Measurements from ENCODE around the gene FLRT1.

The FLRT1 gene

DNA sequence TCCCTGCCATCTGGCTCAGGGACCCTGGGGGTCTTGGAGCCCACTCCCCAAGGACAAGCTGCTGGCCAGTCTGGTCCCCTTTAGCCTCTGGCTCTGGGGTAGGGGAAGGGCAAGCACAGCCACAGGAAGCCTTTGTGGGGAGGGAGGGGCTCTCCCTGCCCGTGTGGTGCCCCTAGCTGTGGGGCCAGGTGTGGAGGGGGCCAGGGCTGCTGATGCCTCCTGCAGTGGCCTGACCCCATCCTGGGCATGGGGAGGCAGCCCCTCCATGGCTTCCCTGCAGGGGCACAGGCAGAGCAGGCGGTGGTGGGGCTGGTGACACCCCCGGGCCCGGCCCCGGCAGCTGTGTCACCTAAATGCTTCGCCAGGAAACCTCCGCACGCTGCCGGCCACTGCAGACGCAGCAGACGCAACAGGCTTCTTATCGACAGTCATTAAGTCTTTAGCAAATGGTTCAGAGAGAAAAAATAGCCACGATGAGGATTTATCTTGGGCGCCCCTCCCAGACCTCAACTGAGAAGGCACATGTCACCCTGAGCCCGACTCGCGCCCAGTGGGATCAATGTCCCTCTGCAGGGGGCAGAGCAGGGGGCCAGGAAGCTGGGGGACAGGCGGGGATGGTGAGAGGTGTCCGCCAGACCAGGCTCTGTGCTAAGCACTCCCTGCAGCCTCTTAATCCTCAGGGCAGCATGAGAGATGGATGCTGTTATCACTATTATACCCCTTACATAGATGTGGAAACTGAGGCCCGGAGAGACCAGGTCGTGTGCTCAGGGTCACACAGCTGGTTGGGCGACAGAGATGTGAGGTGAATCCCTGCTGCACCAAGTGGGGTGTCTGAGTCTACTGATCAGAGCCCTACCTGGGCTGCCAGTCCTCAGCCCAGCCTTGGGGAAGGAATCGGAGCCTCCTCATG is 33.9 kb downstream of the FLRT1 start:
- DNase-seq = no peak

DNA sequence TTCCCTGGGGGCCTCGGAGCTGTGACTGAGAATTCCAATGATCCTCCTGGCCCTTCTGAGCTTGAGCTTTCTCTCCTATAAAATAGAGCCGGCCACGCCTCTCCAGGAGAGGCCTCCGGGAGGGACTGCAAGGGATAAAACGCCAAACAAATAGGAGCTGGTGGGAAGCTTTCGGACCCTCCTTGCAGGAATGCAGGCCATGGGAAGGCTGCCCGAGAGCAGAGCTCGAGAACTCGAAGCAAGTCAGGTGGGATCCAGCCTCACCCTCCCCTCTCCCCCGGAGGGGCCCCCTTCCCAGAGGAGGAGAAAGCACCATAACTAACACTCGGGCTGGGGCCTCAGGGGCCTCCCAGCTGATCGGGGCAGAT is 34.6 kb downstream of the FLRT1 start:
- no peak for DNase-seq

DNA sequence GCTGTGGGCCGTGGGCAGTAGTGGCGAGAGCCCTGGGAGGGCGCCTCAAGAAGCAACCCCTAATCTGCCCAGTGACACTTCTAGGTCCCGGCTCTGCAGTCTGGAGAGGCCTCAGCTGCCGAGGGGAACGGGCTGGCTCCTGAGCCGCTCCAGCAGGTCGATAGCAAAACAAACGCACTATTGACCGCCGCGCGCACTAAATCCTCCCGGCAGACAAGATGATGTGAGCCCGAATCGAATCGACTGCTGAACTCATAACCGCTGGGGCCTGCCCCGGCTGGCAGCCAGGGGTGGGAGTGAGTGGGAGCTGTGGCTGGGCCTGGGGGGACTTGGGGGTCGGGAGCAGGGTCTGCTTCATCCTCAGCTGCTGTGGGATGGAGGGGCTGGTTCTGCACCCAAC is 36.1 kb downstream of the FLRT1 start:
- DNase-seq = no peak

DNA sequence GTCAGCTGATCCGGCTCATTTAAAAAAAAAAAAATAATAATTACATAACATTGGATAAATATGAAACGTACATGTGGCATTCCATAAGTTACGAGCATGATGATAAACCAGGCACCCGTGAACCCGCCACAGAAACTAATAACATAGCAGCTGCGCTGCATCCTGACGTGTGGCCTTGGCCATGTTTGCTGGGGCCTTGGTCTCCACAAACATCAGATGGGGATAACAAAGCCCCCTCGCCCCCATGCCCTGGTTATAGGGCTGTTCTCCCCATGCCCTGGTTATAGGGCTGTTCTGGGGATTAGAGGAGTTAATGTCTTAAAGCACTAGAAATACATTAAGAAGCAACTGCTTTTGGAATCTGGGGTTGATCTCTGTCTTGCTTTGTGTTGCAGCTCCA is 36.7 kb downstream of the FLRT1 start:
- DNase-seq = no peak

DNA sequence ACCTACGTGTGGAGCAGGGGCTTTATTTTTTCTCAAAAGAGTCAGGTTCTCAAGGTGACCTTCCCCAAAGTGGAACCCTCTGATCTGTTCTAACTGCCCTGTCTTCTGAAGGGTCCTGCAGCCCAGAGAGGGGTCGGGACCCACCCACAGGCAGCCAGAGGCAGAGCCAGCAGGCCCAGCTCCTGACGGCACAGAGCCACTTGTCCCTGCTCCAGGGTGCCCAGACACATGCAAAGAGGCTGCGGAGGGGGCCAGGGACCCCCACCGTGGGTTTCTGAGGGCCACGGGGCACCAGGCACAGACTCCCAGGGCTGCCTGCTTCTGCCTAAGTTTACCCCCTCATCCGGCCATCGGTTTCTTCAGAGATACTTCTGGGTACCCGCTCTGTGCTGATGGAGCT is 37.1 kb downstream of the FLRT1 start:
- DNase-seq = no peak

DNA sequence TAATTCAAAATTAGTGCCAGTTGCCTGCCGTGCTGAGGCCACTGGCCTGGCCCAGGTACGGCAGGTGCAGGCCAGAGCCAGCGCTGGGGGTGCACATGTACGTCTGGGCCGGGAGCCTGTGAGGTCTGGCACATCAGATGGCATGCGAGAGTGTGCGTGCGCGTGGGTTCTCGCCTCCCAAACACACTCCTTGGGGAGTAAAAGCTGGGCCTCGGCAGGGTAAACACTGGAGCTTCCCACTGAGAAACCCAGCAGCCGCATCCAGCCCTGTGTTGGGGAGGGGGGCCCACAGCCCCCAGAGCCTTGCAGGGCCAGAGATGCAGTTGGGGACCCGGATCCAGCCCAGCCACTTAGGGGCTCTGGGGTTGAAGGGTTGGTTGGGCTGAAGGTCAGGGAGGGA is 37.8 kb downstream of the FLRT1 start:
- DNase-seq = no peak

DNA sequence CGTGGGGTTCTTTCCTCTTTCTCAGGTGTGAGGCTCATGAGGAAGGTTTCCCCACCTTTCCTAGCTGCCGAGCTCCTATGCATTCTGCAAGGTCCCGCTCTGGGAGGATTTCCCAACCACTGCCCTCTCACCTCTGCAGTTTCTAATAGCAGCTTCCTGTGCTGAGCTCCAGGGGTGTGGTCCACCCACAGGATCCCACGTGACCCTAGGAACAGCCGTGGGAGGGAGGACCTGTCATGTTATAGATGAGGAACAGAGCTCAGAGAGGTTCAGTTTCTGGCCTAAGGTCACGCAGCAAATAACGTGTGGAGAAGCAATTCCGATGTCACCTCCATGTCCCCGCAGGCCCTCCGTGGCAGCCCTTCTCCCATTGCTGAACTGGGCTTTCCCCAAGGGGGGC is 38.5 kb downstream of the FLRT1 start:
- DNase-seq = no peak

DNA sequence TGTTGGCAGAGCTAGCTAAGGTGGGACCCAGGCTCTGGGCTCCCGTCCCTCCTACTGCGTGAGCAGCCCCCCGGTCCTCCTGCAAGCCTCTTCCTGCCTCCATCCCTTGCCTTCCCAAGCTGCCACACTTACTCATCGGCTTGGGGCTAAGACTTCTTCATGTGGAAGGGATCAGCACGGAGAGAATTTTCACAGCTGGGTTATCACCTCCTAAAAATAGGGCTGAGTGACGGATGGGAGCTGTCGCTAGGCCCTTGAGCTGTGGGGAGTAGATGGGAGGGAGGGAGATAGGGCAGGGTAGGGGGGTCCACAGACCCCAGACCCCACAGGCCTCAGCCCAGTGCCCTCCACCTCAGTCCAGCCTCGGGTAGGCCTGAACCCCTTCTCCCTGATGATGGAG is 41.0 kb downstream of the FLRT1 start:
- DNase-seq = no peak

DNA sequence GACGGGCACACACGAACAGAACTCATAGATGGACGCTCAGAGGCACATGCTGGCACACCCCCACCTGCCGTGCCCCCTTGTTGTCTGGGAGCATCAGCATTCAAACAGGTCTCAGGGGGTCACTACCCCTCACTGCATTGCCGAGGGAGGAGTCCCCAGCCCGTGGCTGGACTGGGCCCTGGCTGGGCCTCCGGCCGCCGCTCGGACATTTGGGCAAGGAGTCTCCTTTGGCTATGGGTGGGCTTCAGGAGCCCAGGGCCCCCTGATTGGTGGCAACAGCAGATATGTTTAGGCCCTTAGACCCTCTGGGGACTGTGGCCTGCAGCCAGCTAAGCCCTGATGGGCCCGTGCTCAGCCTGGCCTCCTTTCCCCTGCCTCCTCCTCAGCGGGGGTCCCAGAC is 41.9 kb downstream of the FLRT1 start:
- no peak for DNase-seq

DNA sequence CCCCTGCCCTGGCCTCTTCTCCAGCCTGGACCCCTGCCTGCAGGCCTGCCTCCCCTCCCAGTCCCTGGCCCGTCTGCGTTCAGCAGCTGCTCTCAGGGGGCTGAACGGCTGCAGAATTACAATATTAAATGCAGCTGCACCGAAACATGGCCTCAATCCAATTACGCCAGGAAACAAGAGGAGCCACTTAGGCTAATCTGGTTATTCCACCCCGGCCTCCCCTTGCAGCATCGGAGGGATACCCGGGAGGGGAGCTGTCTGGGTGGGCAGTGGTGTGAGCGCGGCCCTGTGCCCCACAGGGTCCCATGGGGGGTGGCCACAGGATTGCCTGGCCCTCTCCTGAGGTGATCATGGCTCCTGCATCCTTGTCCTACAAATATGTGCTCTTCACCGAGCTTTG is 42.6 kb downstream of the FLRT1 start:
- DNase-seq = peak; percentile 38

DNA sequence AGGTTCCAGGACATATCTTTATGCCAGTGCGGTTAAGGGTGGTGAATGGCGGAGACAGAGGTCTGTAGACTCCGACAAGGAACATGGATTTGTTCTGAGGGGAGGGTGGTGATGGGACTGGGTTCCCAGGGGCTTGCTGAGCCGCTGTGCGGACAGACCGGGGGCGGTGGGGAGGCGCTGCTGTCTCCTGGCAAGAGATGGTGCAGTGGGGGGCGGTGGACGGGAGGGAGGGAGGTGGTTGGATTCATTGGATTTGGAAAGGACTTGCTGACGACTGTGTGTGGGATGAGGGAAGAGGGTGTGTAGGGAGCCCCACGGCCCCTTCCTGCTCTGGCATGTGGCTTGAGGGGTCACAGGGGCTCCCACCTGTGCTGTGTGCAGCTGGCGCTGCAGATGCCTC is 43.2 kb downstream of the FLRT1 start:
- DNase-seq = no peak

DNA sequence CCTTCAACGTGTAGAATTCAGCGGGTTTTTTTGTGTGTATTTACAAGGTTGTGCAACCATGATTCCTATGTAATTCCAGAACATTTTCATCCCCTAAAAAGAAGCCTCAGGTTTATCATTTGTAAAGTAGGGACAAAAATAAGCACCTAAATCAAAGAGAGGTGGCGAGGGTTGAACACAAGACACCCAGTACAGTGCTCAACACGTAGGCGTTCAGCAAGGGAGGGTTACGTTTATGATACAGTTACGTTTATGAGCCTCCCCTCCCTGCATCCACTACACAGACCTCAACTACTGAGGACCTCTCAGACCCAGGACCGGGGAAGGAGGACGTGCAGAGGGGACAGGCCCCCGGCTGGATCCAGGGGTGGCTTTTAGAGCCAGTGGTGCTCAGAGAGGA is 44.7 kb downstream of the FLRT1 start:
- DNase-seq = no peak

DNA sequence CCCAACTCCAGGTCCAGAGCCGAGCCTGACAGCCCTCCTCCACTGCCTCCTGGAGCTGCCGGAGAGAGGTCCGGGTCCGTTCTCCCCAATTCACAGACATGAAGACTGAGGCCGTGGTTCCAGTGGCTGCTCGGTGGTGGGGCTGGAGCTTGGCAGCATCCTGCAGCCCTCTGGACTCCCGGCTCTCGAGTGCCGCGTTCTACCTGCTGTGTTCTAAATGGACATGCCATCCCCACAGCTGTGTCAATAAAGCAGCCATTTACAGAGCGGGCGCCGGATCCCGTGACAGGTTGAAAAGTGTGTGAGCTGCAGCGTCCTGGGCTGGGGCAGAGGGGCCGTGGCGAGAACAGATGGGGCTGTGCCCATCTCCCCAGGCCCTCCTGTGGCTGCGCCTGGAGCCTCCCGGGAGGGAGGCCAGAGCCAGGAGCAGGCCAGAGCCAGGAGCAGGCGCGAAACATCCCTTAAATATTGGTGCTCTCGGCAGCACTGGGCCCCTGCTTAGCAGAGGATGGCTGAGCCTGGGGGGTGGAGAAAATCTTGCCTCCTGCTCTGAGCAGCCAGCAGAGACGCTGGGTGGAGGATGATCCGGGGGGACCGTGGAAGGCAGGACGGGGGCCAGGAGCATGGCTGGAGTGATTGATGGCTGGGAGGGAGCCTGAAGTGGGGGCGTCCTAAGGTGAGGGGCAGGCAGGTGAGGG is 46.2 kb downstream of the FLRT1 start:
- DNase-seq = peak; percentile 90

DNA sequence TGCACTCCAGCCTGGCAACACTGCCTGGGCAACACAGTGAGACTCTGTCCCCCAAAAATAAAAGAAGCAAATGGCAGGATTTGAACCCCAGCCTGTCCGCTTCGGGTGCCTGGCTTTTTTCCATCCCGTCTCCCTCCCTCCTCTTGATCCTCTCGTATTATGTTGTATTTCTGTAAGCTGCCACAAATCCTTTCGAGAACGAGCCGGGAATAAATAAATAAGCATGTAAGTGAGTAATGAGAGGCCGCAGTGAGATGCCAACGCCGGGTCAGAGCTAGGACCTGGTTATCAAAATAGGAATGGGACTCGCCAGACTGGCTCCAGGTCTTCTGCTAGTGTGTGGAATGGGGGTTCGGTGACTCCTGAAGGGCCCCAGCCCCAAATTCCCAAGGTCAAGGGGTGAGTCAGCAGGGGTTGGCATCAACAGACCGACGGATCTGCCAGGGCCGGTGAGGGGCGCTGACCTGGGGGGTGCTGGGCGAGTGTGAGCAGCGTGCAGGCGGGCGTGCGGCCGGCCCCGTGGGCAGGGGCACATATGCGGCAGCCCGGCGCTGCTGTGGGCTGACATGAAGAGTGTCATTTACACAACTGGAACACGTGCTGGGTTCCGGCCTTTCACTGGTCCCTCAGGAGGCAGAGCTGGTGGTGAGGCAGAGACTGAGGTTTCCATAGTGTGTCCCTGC is 47.8 kb downstream of the FLRT1 start:
- DNase-seq = no peak

DNA sequence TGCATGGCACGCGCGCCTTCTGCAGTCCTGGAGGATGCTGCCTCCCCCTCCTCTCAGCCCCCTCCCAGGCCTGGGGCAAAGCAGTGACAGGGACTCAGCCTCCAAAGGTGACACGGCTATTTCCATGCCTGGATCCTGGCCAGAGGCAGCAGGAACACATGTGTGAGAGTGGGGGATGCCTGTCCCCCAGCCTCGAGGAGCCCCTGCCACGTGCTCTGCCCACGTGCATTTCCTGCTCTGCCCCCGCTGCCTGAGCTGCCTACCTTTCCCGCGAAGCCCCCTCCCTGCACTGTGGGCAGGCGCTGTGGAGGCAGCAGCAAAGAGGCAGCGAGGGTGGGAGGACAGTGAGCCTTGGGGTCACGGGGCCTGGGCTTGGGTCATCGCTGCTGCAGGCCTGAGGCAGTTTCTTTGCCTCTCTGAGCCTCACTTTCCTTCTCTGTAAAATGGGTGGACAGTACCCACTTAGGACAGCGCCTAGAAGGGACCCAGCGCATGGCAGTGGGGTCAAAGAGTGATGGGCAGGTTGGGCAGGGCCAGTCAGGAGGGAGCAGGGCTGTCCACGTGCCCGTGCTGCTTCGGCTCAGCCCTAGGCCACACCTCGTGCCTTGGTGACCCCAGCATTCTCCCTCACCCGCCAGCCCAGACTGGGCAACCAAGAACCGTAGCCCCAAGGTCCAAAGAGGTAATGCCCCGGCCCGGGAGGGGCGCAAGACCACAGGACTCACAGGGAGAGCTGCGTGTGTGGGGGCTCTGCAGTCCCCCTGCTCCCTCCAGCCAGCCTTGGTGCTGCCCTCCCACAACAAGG is 48.6 kb downstream of the FLRT1 start:
- DNase-seq = no peak

DNA sequence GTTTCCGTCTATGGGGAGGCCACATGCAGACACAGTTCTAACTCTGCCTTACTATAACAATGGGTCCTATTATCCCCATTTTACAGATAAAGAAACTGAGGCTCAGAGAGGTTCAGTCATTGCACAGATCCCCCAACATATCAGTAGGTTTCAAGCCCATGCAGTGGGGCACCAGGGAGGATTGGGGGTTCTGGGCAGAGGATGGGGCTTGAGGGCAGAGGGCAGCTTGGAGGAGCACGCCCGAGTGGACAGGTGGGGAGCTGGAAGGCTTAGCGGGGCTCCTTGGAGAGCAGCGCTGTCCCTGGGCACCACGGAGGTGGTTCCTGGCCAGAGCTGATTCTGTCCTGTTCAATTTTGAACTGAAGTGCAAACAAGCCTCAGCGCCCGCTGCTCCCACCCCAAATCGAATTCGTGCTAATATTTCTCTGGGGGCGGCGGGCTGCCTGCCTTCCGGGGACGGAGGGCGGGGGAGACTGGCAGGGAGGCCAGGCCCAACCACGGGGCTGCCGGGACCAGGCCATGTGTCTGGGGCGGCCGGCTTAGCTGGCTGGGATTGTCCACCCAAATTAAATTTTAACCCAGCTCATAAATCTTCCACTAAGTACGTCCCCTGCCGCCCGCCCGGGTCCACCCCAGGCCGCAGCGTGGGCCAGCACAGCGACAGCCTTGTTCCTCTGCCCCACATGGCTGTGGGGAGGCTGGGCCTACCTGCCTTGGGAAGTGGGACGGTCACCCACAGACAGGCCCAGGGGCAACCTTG is 49.4 kb downstream of the FLRT1 start:
- no peak for DNase-seq
